WTC11 (cell line): ENCODE results near the gene SMARCA2. TPM values are rescaled to one million over a fixed set of nuclear protein-coding genes. Genes with fewer than 3 reads are reported as not detected.

Source experiments
- ATAC-seq: fragments of 200-7000 bp; cut with Tn5 transposase; 2 replicates; pipeline ENCODE4 v1.10.0; 2021; ENCODE audit warnings: mild to moderate bottlenecking, moderate library complexity
- CTCF ChIA-PET: fragments of 300-600 bp; sonication (Branson Sonifier 250); formaldehyde crosslinking; loops from one replicate; lab custom pipeline; 2021; ENCODE audit warnings: antibody characterized with exemption; lab: Charles Lee
- POLR2A ChIA-PET: fragments of 350-600 bp; sonication (Branson Sonifier 250); formaldehyde crosslinking; loops from one replicate; lab custom pipeline; 2021; ENCODE audit warnings: antibody characterized with exemption; lab: Charles Lee
- DNase-seq: peaks from one replicate; pipeline ENCODE4 v3.0.0; 2021; ENCODE audit warnings: low spot score
- H3K27ac Mint-ChIP-seq: 2 replicates; pipeline ENCODE4 v1.8.0; 2021; ENCODE audit warnings: mixed read lengths
- H3K27me3 Mint-ChIP-seq: 2 replicates; pipeline ENCODE4 v1.8.0; 2021; ENCODE audit warnings: low read depth, mild to moderate bottlenecking, moderate library complexity, mixed read lengths
- H3K36me3 Mint-ChIP-seq: 2 replicates; pipeline ENCODE4 v1.8.0; 2021; ENCODE audit warnings: mixed read lengths
- H3K4me1 Mint-ChIP-seq: 2 replicates; pipeline ENCODE4 v1.8.0; 2022; ENCODE audit warnings: mixed read lengths
- H3K4me3 Mint-ChIP-seq: 2 replicates; pipeline ENCODE4 v1.8.0; 2021; ENCODE audit warnings: mild to moderate bottlenecking, moderate library complexity, mixed read lengths
- H3K9me3 Mint-ChIP-seq: 2 replicates; pipeline ENCODE4 v1.8.0; 2021; ENCODE audit warnings: mixed read lengths
- ETV6 ChIP-seq: sonication (generic); formaldehyde crosslinking; IDR thresholded peaks from 2 replicates; pipeline ENCODE4 v1.8.1; 2022; ENCODE audit warnings: mild to moderate bottlenecking, missing genetic modification reagents
- JAZF1 ChIP-seq: fragments of 250-450 bp; sonication (Bioruptor Pico); IDR thresholded peaks from 2 replicates; pipeline ENCODE4 v1.9.0; 2021; ENCODE audit warnings: moderate library complexity, mild to moderate bottlenecking, inconsistent platforms
- JUN ChIP-seq: sonication (generic); formaldehyde crosslinking; IDR thresholded peaks from 2 replicates; pipeline ENCODE4 v1.8.0; 2023; ENCODE audit warnings: mild to moderate bottlenecking, missing genetic modification reagents
- ZNF121 ChIP-seq: sonication (generic); formaldehyde crosslinking; IDR thresholded peaks from 2 replicates; pipeline ENCODE4 v1.8.0; 2023; ENCODE audit warnings: missing genetic modification reagents
- ZNF317 ChIP-seq: sonication (generic); formaldehyde crosslinking; IDR thresholded peaks from 2 replicates; pipeline ENCODE4 v1.8.1; 2023; ENCODE audit warnings: low read depth, mild to moderate bottlenecking, moderate library complexity, missing genetic modification reagents, borderline replicate concordance
- total RNA-seq: library from RNA; stranded (reverse); gene quantifications from 3 replicates; pipeline ENCODE4 v1.2.3, GENCODE V29; 2021
- TF ChIP-seq, protein P1 (sequence below): sonication (generic); formaldehyde crosslinking; IDR thresholded peaks from 2 replicates; pipeline ENCODE4 v1.8.1; 2022; ENCODE audit warnings: mild to moderate bottlenecking, missing genetic modification reagents, moderate library complexity, borderline replicate concordance
- TF ChIP-seq, protein P2 (sequence below): sonication (generic); formaldehyde crosslinking; IDR thresholded peaks from 2 replicates; pipeline ENCODE4 v1.8.0; 2022; ENCODE audit warnings: mild to moderate bottlenecking, missing genetic modification reagents
- TF ChIP-seq, protein P3 (sequence below): sonication (generic); formaldehyde crosslinking; IDR thresholded peaks from 2 replicates; pipeline ENCODE4 v1.8.0; 2022; ENCODE audit warnings: missing genetic modification reagents
- TF ChIP-seq, protein P4 (sequence below): fragments of 200-600 bp; IDR thresholded peaks from 2 replicates; pipeline ENCODE4 v1.8.0; 2022; ENCODE audit warnings: antibody characterized with exemption
- TF ChIP-seq, protein P5 (sequence below): sonication (generic); formaldehyde crosslinking; IDR thresholded peaks from 2 replicates; pipeline ENCODE4 v1.8.1; 2023; ENCODE audit warnings: mild to moderate bottlenecking, missing genetic modification reagents

The SMARCA2 gene
- total RNA-seq, 1 experiment from 2014 or later: 20.3 TPM

DNA sequence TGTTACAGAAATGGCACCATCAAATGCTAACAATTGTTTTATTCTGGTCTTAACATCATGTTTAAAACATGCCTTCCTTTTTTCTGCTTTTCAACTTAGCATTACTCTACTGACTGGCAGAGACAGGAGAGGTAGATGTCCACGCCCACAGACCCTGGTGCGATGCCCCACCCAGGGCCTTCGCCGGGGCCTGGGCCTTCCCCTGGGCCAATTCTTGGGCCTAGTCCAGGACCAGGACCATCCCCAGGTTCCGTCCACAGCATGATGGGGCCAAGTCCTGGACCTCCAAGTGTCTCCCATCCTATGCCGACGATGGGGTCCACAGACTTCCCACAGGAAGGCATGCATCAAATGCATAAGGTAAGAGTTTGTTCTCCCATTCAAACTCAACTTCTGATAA lies 13.7 kb downstream of the SMARCA2 start:
- no peaks in the 10 kb centered on the region for H3K36me3 Mint-ChIP-seq
- ChIA-PET CTCF (interaction anchor here (0.5 kb wide), 1 partner anchor 660 kb away, joined by 3 read pairs; no protein-coding TSS in a partner anchor), POLR2A (no interaction called here)
- H3K4me1 Mint-ChIP-seq: peaks cover 27% of the 10 kb centered on the region
- no peak for ATAC-seq
- H3K27me3 Mint-ChIP-seq: peaks cover 6% of the 10 kb centered on the region
- TF ChIP-seq JAZF1: no peak
- no peak for DNase-seq
- no peak overlapping the region for H3K27ac Mint-ChIP-seq
- no peaks in the 10 kb centered on the region for H3K9me3 Mint-ChIP-seq
- no peak overlapping the region for H3K4me3 Mint-ChIP-seq

DNA sequence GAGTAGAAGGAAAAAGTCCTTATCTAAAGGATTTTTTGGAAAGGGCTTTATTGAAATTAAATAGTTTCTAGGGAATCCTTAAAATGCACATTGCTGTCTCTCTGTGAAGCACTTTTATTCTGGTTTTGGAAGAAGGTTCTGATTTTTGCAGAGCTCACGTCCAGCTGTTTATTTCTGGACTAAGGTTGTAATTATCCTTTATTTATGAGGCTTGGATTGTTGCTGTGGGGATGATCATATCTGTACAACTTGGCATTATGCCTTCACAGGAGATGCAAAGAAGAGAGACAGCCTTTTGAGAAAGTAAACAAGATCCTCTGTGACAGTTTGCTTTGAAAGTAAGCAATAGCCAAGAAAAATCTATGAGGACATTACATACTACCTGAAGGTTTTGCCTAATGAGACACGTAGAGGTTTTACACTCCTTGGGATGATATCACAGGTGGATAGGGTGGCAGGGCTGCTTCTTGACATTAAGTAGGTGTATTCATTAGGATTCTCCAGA lies 14.6 kb downstream of the SMARCA2 start:
- ATAC-seq: no peak
- H3K27me3 Mint-ChIP-seq: no peaks in the 10 kb centered on the region
- H3K4me3 Mint-ChIP-seq: no peak overlapping the region
- H3K4me1 Mint-ChIP-seq: peaks cover 19% of the 10 kb centered on the region
- no peaks in the 10 kb centered on the region for H3K9me3 Mint-ChIP-seq
- no peaks in the 10 kb centered on the region for H3K36me3 Mint-ChIP-seq
- POLR2A ChIA-PET: interaction anchor here (0.6 kb wide), 2 partner anchors 17 to 329 kb away, joined by 3 to 4 read pairs; no protein-coding TSS in a partner anchor
- no peak overlapping the region for H3K27ac Mint-ChIP-seq
- no peak for DNase-seq
- CTCF ChIA-PET: no interaction called here
- TF ChIP-seq, protein P1, sequence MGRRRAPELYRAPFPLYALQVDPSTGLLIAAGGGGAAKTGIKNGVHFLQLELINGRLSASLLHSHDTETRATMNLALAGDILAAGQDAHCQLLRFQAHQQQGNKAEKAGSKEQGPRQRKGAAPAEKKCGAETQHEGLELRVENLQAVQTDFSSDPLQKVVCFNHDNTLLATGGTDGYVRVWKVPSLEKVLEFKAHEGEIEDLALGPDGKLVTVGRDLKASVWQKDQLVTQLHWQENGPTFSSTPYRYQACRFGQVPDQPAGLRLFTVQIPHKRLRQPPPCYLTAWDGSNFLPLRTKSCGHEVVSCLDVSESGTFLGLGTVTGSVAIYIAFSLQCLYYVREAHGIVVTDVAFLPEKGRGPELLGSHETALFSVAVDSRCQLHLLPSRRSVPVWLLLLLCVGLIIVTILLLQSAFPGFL (CRISPR knock-in tag): no peak
- TF ChIP-seq ZNF317: no peak
- no peak for TF ChIP-seq ZNF121
- TF ChIP-seq, protein P2, sequence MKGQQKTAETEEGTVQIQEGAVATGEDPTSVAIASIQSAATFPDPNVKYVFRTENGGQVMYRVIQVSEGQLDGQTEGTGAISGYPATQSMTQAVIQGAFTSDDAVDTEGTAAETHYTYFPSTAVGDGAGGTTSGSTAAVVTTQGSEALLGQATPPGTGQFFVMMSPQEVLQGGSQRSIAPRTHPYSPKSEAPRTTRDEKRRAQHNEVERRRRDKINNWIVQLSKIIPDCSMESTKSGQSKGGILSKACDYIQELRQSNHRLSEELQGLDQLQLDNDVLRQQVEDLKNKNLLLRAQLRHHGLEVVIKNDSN (CRISPR knock-in tag): no peak
- TF ChIP-seq ETV6: no peak
- TF ChIP-seq, protein P3, sequence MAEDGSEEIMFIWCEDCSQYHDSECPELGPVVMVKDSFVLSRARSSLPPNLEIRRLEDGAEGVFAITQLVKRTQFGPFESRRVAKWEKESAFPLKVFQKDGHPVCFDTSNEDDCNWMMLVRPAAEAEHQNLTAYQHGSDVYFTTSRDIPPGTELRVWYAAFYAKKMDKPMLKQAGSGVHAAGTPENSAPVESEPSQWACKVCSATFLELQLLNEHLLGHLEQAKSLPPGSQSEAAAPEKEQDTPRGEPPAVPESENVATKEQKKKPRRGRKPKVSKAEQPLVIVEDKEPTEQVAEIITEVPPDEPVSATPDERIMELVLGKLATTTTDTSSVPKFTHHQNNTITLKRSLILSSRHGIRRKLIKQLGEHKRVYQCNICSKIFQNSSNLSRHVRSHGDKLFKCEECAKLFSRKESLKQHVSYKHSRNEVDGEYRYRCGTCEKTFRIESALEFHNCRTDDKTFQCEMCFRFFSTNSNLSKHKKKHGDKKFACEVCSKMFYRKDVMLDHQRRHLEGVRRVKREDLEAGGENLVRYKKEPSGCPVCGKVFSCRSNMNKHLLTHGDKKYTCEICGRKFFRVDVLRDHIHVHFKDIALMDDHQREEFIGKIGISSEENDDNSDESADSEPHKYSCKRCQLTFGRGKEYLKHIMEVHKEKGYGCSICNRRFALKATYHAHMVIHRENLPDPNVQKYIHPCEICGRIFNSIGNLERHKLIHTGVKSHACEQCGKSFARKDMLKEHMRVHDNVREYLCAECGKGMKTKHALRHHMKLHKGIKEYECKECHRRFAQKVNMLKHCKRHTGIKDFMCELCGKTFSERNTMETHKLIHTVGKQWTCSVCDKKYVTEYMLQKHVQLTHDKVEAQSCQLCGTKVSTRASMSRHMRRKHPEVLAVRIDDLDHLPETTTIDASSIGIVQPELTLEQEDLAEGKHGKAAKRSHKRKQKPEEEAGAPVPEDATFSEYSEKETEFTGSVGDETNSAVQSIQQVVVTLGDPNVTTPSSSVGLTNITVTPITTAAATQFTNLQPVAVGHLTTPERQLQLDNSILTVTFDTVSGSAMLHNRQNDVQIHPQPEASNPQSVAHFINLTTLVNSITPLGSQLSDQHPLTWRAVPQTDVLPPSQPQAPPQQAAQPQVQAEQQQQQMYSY (CRISPR knock-in tag): no peak
- TF ChIP-seq, protein P4, sequence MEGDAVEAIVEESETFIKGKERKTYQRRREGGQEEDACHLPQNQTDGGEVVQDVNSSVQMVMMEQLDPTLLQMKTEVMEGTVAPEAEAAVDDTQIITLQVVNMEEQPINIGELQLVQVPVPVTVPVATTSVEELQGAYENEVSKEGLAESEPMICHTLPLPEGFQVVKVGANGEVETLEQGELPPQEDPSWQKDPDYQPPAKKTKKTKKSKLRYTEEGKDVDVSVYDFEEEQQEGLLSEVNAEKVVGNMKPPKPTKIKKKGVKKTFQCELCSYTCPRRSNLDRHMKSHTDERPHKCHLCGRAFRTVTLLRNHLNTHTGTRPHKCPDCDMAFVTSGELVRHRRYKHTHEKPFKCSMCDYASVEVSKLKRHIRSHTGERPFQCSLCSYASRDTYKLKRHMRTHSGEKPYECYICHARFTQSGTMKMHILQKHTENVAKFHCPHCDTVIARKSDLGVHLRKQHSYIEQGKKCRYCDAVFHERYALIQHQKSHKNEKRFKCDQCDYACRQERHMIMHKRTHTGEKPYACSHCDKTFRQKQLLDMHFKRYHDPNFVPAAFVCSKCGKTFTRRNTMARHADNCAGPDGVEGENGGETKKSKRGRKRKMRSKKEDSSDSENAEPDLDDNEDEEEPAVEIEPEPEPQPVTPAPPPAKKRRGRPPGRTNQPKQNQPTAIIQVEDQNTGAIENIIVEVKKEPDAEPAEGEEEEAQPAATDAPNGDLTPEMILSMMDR: no peak

DNA sequence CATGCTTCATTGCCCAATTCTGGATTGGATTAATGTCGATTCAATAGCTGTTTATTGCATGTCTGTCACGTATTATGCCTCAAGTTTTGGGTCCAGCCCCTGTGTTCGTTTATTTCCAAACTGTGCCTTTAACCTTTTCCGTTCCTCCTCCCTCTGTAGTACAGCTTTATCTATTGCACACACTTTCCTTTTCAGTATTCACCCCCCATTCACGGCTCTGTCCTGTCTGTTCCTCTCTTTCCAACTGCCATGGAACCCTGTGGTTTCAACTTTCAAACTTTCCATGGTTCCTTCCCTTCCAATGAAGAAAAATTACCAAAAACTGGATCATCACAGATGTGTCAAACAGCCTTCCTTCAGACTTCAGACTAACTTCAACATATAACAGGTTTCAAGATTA lies 17.1 kb downstream of the SMARCA2 start:
- Mint-ChIP-seq H3K27me3 (no peaks in the 10 kb centered on the region), H3K36me3 (no peaks in the 10 kb centered on the region), H3K4me3 (no peak overlapping the region), H3K27ac (no peak overlapping the region; the same call in 1 of the 2 replicates), H3K9me3 (no peaks in the 10 kb centered on the region), H3K4me1 (peaks cover 6% of the 10 kb centered on the region; the same call in 1 of the 2 replicates)
- TF ChIP-seq JUN (CRISPR knock-in tag) (no peak), ETV6 (no peak)
- TF ChIP-seq, protein P5, sequence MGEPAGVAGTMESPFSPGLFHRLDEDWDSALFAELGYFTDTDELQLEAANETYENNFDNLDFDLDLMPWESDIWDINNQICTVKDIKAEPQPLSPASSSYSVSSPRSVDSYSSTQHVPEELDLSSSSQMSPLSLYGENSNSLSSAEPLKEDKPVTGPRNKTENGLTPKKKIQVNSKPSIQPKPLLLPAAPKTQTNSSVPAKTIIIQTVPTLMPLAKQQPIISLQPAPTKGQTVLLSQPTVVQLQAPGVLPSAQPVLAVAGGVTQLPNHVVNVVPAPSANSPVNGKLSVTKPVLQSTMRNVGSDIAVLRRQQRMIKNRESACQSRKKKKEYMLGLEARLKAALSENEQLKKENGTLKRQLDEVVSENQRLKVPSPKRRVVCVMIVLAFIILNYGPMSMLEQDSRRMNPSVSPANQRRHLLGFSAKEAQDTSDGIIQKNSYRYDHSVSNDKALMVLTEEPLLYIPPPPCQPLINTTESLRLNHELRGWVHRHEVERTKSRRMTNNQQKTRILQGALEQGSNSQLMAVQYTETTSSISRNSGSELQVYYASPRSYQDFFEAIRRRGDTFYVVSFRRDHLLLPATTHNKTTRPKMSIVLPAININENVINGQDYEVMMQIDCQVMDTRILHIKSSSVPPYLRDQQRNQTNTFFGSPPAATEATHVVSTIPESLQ: no peak
- TF ChIP-seq, protein P2 (CRISPR knock-in tag): no peak
- ChIA-PET CTCF (no interaction called here), POLR2A (no interaction called here)
- no peak for ATAC-seq
- DNase-seq: no peak
